ENCODE measurements around the gene SDHA.

DNA sequence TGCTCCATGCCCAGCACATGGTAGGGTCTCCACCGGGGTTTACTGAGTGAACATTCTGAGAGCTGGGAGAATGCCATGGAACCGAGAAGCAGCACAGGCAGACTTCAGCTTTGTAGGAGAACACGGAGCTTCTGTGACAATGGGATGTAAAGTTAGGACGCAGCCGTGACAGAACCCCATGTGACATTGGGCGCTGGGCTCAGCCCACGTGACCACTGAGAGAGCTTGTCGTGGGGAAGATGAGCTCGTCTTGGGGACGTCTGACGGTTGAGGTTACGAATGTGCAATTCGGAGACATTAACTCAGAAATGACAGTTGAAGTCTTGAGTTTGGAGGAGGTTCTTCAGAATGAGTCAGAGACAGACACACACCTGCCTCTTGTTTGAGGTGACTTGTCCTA lies 13.5 kb downstream of the SDHA start:
- TF ChIP-seq, protein P1, sequence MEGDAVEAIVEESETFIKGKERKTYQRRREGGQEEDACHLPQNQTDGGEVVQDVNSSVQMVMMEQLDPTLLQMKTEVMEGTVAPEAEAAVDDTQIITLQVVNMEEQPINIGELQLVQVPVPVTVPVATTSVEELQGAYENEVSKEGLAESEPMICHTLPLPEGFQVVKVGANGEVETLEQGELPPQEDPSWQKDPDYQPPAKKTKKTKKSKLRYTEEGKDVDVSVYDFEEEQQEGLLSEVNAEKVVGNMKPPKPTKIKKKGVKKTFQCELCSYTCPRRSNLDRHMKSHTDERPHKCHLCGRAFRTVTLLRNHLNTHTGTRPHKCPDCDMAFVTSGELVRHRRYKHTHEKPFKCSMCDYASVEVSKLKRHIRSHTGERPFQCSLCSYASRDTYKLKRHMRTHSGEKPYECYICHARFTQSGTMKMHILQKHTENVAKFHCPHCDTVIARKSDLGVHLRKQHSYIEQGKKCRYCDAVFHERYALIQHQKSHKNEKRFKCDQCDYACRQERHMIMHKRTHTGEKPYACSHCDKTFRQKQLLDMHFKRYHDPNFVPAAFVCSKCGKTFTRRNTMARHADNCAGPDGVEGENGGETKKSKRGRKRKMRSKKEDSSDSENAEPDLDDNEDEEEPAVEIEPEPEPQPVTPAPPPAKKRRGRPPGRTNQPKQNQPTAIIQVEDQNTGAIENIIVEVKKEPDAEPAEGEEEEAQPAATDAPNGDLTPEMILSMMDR (IDR thresholded peaks at IDR 0.05): no peak
- TF ChIP-seq EZH2 (IDR thresholded peaks at IDR 0.05; ENCODE audit: borderline replicate concordance, insufficient read depth, low read depth, low read length, poor library complexity, severe bottlenecking): no peak

Measured in B cell (primary cell).